ENCODE measurements around the gene CD81. TPM values are rescaled to one million over a fixed set of nuclear protein-coding genes. Genes with fewer than 3 reads are reported as not detected.
A peak's percentile ranks its signal among the peaks of the same experiment; 100 is the strongest.

Gene CD81
- total RNA-seq, 2 experiments from 2014 or later, result 181 to 183 TPM

- ChIA-PET CTCF (interaction anchor here (3.4 kb wide), 1 partner anchor 87 kb away, joined by 19 read pairs; no protein-coding TSS in a partner anchor), POLR2A (interaction anchor here (0.6 to 5.3 kb wide), 6 partner anchors 21 to 488 kb away, joined by 3 to 36 read pairs (median 4); partner anchors contain the start of genes CDKN1C and TSSC4)
- Histone ChIP-seq H3K9me3 (ENCODE audit: control insufficient read depth in 1 of 2, insufficient read depth in 1 of 2, low read length in 2 of 2) (peaks cover 0 to 5% of the 10 kb centered on the region in 2 experiments), H3K27me3 (ENCODE audit: control insufficient read depth in 1 of 2, insufficient read depth in 2 of 2, low read length in 2 of 2) (no peaks in the 10 kb centered on the region), H3K27ac (ENCODE audit: low read depth in 1 of 2, low read length in 2 of 2) (peak within 1 kb of the TSS in 1 of 2 donors; percentile 4), H3K4me1 (ENCODE audit: insufficient read depth, low read length) (peaks cover 70% of the 10 kb centered on the region), H3K4me3 (ENCODE audit: low read length) (peak within 1 kb of the TSS; percentile 75), H3K36me3 (ENCODE audit: insufficient read depth, low read length) (peaks cover 3% of the 10 kb centered on the region)
- intact Hi-C loops (cut with DNase I, micrococcal nuclease), result loop anchor here (2.0 to 10.0 kb wide), 5 partner anchors 37 to 610 kb away; partner anchors contain the start of genes CARS1 (in 1 of the 2) and CDKN1C (in 1 of the 2)
- peak within 1 kb of the TSS; percentile 86 for H3K27ac Mint-ChIP-seq
- H3K27me3 Mint-ChIP-seq, result no peaks in the 10 kb centered on the region
- peak; percentile 22 for ATAC-seq (ENCODE audit: poor library complexity)
- peak in 7 of 14 experiments; percentile 11 to 80 (median 52) for DNase-seq
- H3K4me1 Mint-ChIP-seq (ENCODE audit: low read depth), result peaks cover 50% of the 10 kb centered on the region
- peaks cover 3% of the 10 kb centered on the region for H3K36me3 Mint-ChIP-seq (ENCODE audit: low read depth)
- peak within 1 kb of the TSS; percentile 96 for H3K4me3 Mint-ChIP-seq
- no peak for TF ChIP-seq CTCF (IDR thresholded peaks at IDR 0.05)
- no peaks in the 10 kb centered on the region for H3K9me3 Mint-ChIP-seq
Measured at GRCh38 chr11:2444821-2445745, 68.0 kb downstream of the CD81 start, which contains the start of gene KCNQ1. Gene KCNQ1 (plus strand): TSS chr11:2445008. CDS start chr11:2445099, 91 bp downstream.

GRCh38 chr11:2445746-2446551 is 68.8 kb downstream of the CD81 start:
- Mint-ChIP-seq H3K4me3 (peak overlapping the region; percentile 96), H3K27me3 (no peaks in the 10 kb centered on the region), H3K4me1 (ENCODE audit: low read depth) (peaks cover 50% of the 10 kb centered on the region), H3K36me3 (ENCODE audit: low read depth) (peaks cover 3% of the 10 kb centered on the region), H3K27ac (peak overlapping the region; percentile 86), H3K9me3 (no peaks in the 10 kb centered on the region)
- no peaks in the 10 kb centered on the region for H3K27me3 ChIP-seq (ENCODE audit: control insufficient read depth in 1 of 2, insufficient read depth in 2 of 2, low read length in 2 of 2)
- TF ChIP-seq CTCF (IDR thresholded peaks at IDR 0.05), result no peak
- intact Hi-C loops (cut with DNase I, micrococcal nuclease), result loop anchor here (2.0 to 10.0 kb wide), 5 partner anchors 21 to 609 kb away; partner anchors contain the start of gene CARS1 (in 1 of the 2)
- peaks cover 67% of the 10 kb centered on the region for H3K4me1 ChIP-seq (ENCODE audit: insufficient read depth, low read length)
- peaks cover 3% of the 10 kb centered on the region for H3K36me3 ChIP-seq (ENCODE audit: insufficient read depth, low read length)
- ChIA-PET CTCF (interaction anchor here (3.4 kb wide), 1 partner anchor 87 kb away, joined by 19 read pairs; no protein-coding TSS in a partner anchor), POLR2A (interaction anchor here (1.1 to 5.3 kb wide), 6 partner anchors 20 to 487 kb away, joined by 3 to 36 read pairs (median 4); partner anchors contain the start of genes C11orf21, CDKN1C, TSPAN32 and TSSC4)
- H3K9me3 ChIP-seq (ENCODE audit: control insufficient read depth in 1 of 2, insufficient read depth in 1 of 2, low read length in 2 of 2), result no peaks in the 10 kb centered on the region
- H3K4me3 ChIP-seq (ENCODE audit: low read length), result peak overlapping the region; percentile 75
- ATAC-seq (ENCODE audit: poor library complexity) (no peak), DNase-seq (no peak)
- H3K27ac ChIP-seq (ENCODE audit: low read depth in 1 of 2, low read length in 2 of 2), result peak overlapping the region in 1 of 2 donors; percentile 4
